ENCODE measurements around the gene RPLP1.
A peak's percentile ranks its signal among the peaks of the same experiment; 100 is the strongest.
"Not testable (repeated sequence)": the region's sequence is repeated elsewhere in the genome, so short reads cannot be mapped to it uniquely, and the experiment has no call there.

Gene RPLP1

GRCh38 chr15:69439623-69440022, 13.0 kb upstream of the RPLP1 start:
- DNase-seq: peak in 1 of 4 experiments; percentile 21

- DNase-seq: no peak
Measured at GRCh38 chr15:69443032-69443611, 9.5 kb upstream of the RPLP1 start.

- no peak for DNase-seq
Measured at GRCh38 chr15:69444686-69445085, 7.9 kb upstream of the RPLP1 start.

- no peak for DNase-seq
Measured at GRCh38 chr15:69446953-69447352, 5.7 kb upstream of the RPLP1 start.

GRCh38 chr15:69450221-69450620, 2.4 kb upstream of the RPLP1 start:
- not testable (repeated sequence) for DNase-seq

- no peak for DNase-seq
Measured at GRCh38 chr15:69450968-69451695, 1.5 kb upstream of the RPLP1 start.

GRCh38 chr15:69451951-69452691, 497 bp upstream of the RPLP1 start:
- DNase-seq: peak; percentile 14 to 46 (median 29)

GRCh38 chr15:69454953-69455352, 2.3 kb downstream of the RPLP1 start:
- DNase-seq: no peak

GRCh38 chr15:69456208-69457166, 3.9 kb downstream of the RPLP1 start:
- no peak for DNase-seq

GRCh38 chr15:69457304-69458280, 5.0 kb downstream of the RPLP1 start:
- peak in 3 of 4 experiments; percentile 14 to 34 (median 34) for DNase-seq

GRCh38 chr15:69459066-69459465, 6.4 kb downstream of the RPLP1 start:
- no peak for DNase-seq

- DNase-seq: no peak
Measured at GRCh38 chr15:69460481-69460880, 7.9 kb downstream of the RPLP1 start.

GRCh38 chr15:69462030-69462492, 9.4 kb downstream of the RPLP1 start:
- DNase-seq: peak in 3 of 4 experiments; percentile 32 to 54 (median 36)

- peak; percentile 98 for DNase-seq
Measured at GRCh38 chr15:69462493-69463181, 10.0 kb downstream of the RPLP1 start.

GRCh38 chr15:69463182-69463756, 10.7 kb downstream of the RPLP1 start:
- DNase-seq: no peak

- DNase-seq: no peak
Measured at GRCh38 chr15:69465253-69465652, 12.6 kb downstream of the RPLP1 start.

- no peak for DNase-seq
Measured at GRCh38 chr15:69466733-69467132, 14.1 kb downstream of the RPLP1 start.

- no peak for DNase-seq
Measured at GRCh38 chr15:69467636-69468035, 15.0 kb downstream of the RPLP1 start.

- DNase-seq: peak in 1 of 4 experiments; percentile 14
Measured at GRCh38 chr15:69468241-69469121, 15.9 kb downstream of the RPLP1 start.

Data from suppressor macrophage (primary cell).